Ramos (cell line): Measurements from ENCODE around the gene KIRREL1.

ENCODE experiments used
- in situ Hi-C: fragments of 300-500 bp; cut with MboI; formaldehyde crosslinking; loops from one replicate; pipeline ENCODE4 v1.14.3; 2022; ENCODE audit warnings: low sequenced_read_pairs; ENCODE audit not compliant: unreplicated experiment

The KIRREL1 gene

GRCh38 chr1:157993147-157993917 lies at the start of gene KIRREL1:
Gene KIRREL1, plus strand, starts transcription at chr1:157993645. Its CDS starts 32 bp downstream, at chr1:157993677.
- in situ Hi-C loops: no loop called here

DNA sequence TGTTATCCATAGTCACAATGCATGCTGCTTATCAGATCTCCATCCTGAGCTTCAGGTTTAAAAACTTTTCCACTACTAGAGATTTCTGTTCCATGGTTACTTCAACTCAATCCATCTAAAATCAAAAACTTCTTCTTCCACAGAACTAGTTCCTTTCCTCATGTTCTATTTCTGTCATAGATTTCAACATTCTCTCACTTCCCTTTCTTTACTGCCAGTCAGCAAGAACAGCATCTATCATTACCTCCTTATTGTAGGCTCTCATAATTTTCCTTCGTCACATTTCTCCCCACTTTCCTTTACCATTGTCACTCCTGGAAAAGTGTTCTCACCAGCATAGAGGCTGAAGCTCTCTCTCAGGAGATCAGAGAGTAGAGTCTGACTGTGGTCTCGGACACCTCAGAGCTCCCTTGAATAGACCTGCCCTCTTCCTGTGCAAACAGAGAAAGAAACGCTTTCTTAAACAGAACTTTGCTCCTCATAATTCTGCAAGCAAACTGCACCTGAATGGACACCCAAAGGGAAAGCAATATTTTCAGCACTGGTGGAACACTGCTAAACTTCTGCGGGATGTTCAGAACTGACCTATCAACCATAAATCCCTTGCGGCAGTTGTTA lies 48.7 kb upstream of the KIRREL1 start:
- in situ Hi-C loops: loop anchor here (5.0 to 25.0 kb wide), 2 partner anchors 367 to 582 kb away; no protein-coding TSS in a partner anchor

DNA sequence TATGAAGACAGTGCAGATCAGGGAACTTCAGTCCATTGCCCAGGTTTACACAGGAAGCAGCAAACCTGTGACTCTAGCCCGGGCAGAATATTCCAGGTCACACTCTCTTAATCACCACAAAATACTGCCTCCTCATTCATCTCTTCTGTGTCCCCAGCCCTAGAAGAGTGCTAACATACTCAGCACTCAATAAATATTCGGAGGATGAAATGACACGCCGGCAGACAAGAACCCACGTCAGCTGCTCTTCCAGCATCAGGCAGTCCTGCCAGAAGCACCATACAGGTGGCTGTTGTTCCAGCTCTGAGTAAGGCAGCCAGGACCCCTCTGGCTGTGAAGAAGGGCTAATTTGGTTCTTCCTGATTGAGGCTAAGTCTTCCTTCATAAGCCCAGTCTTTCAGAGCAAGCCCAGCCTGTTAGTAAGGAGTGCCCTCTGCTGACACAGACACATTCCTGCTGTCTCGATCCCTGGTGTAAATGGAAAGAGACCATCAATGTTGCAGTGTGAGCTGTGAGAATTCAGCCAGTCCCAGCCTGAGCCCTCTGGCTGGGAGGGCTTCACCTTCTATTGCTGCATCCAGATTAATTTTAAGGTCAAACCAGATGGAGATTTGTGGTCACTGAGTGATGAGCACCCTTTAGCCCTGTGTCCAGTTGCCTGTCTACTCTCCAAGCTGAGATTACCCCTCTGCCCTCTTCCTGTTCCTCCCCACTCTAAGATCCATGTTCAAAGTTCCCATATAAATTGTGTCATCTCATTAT lies 45.0 kb upstream of the KIRREL1 start:
- in situ Hi-C loops: loop anchor here (5.0 to 25.0 kb wide), 2 partner anchors 371 to 586 kb away; no protein-coding TSS in a partner anchor

DNA sequence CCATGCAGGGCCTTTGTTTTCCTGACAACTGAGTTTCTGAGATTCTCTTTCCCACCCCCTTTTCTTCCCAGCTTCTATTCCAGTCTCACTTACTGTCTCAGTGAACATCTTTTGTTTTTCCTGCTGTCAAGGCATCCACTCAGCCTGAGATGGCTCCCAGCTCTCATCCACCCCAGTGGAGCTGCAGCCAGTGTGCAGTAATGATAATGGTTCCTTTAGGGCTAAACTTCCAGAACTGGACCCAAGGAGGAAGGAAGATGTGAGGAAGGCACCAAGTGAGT lies 44.4 kb upstream of the KIRREL1 start:
- in situ Hi-C loops: loop anchor here (5.0 to 25.0 kb wide), 2 partner anchors 372 to 587 kb away; no protein-coding TSS in a partner anchor

DNA sequence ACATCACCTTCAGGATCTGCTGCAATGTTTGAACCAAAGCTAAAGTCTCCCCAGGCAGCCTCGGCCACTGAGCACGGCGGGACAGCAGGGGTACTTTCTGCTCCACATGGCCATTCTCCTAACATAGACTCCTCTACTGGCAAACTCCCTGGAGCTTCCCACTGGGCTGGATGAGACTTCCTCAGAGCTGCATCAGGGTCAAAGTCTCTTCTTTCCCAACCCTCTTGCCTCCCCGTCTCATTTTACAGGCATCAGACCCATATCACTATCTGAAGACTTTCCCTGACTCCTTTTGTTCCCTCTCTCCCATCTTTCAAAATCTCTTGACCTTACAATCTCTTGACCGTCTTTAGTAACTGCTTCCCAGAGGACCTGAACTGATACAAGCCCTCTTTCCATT lies 42.2 kb upstream of the KIRREL1 start:
- in situ Hi-C loops: no loop called here

- in situ Hi-C loops: no loop called here
Observed at GRCh38 chr1:157952601-157953000, 40.8 kb upstream of the KIRREL1 start.

DNA sequence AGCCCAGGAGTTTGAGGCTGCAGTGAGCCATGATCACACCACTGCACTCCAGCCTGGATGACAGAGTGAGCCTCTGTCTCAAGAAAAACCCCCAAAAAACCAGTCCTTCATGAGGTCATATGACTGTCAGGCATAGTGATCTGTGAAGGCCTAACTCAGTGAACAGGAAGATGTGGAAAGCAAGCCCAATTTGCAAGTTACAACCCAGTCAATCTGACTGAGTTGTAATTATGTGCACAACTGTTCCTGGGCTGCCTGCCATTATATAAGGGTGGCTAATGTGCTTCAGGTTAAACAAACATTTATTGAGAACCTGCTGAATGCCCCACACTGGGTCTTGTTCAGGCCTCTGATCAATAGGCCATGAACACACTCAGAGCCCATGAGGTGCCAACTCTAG lies 38.2 kb upstream of the KIRREL1 start:
- in situ Hi-C loops: no loop called here

DNA sequence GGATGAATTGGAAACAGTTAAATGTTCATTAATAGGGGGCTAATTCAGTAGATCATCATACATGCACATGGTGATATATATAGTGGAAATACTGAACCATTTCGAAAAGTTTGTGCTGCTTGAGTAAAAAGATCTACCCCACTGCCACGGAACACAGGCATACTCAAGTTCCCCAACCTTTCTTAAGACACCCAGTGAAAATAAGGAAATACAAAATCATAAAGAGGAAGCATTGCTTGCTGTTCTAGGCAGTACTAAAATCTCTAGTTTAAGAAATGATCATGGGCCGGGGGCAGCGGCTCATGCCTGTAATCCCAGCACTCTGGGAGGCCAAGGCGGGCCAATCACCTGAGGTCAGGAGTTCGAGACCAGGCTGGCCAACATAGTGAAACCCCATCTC lies 37.6 kb upstream of the KIRREL1 start:
- in situ Hi-C loops: no loop called here

- in situ Hi-C loops: no loop called here
Observed at GRCh38 chr1:157956732-157957131, 36.7 kb upstream of the KIRREL1 start.

- in situ Hi-C loops: no loop called here
Observed at GRCh38 chr1:157958263-157958662, 35.2 kb upstream of the KIRREL1 start.

DNA sequence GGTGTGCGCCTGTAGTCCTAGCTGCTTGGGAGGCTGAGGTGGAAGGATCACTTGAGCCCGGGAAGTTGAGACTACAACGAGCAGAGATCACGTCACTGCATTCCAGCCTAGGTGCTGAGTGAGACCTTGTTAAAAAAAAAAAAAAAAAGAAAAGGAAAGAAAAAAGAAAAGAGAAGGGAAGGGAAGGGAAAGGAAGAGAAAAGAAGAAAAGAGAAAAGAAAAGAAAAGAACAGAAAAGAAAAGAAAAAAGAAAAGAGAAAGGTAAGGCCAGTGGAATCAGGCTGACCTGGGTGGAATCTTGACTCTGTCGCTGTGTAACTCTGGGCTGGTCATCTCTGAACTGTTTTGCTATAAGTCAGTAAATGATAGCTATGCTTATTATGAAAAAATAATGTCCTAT lies 33.7 kb upstream of the KIRREL1 start:
- in situ Hi-C loops: loop anchor here (10.0 kb wide), 1 partner anchor 165 kb away; a partner anchor contains a TSS

DNA sequence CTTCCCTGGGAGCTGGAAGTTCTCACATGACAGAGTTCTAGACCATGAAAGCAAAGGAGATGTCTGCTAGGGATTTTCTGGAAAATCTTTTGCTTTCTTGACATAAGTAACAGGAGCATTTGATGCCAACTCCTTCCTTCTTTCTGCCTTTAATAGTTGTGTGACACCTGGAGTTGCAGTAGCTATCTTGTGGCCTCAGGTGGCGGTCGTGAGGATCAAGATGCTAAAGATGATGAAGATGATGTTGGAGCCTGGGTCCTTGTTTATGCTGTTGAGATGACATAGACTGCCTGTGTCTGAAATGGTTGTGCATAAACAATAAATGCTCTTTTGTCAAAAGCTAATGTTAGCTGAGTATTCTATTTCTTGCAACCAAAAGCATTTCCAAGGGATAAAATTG lies 32.7 kb upstream of the KIRREL1 start:
- in situ Hi-C loops: loop anchor here (10.0 kb wide), 1 partner anchor 164 kb away; a partner anchor contains a TSS

- in situ Hi-C loops: loop anchor here (10.0 kb wide), 1 partner anchor 163 kb away; a partner anchor contains a TSS
Observed at GRCh38 chr1:157961805-157962762, 31.4 kb upstream of the KIRREL1 start.

GRCh38 chr1:157963713-157964112 lies 29.7 kb upstream of the KIRREL1 start:
- in situ Hi-C loops: loop anchor here (10.0 kb wide), 1 partner anchor 161 kb away; a partner anchor contains a TSS

- in situ Hi-C loops: loop anchor here (10.0 kb wide), 1 partner anchor 159 kb away; a partner anchor contains a TSS
Observed at GRCh38 chr1:157965584-157965983, 27.9 kb upstream of the KIRREL1 start.

GRCh38 chr1:157966031-157966537 lies 27.4 kb upstream of the KIRREL1 start:
- in situ Hi-C loops: loop anchor here (10.0 kb wide), 1 partner anchor 159 kb away; a partner anchor contains a TSS

- in situ Hi-C loops: loop anchor here (10.0 kb wide), 1 partner anchor 158 kb away; a partner anchor contains a TSS
Observed at GRCh38 chr1:157967205-157967604, 26.2 kb upstream of the KIRREL1 start.

GRCh38 chr1:157968508-157968907 lies 24.9 kb upstream of the KIRREL1 start:
- in situ Hi-C loops: loop anchor here (10.0 kb wide), 1 partner anchor 156 kb away; a partner anchor contains a TSS

- in situ Hi-C loops: loop anchor here (10.0 kb wide), 1 partner anchor 156 kb away; a partner anchor contains a TSS
Observed at GRCh38 chr1:157968946-157969345, 24.5 kb upstream of the KIRREL1 start.
